22Rv1 (cell line): Measurements from ENCODE around the gene TNRC6B.

Experiments
- H3K27ac ChIP-seq: fragments of 450-650 bp; 2 replicates; pipeline ENCODE4 v1.5.1; 2017
- ZFX ChIP-seq: fragments of 450-650 bp; IDR thresholded peaks from 2 replicates; pipeline ENCODE4 v1.6.1; 2017; ENCODE audit warnings: antibody characterized with exemption, borderline replicate concordance
- TF ChIP-seq, protein P1 (sequence below): fragments of 450-650 bp; IDR thresholded peaks from 2 replicates; pipeline ENCODE4 v1.5.1; 2017; ENCODE audit warnings: mild to moderate bottlenecking

TNRC6B gene

DNA sequence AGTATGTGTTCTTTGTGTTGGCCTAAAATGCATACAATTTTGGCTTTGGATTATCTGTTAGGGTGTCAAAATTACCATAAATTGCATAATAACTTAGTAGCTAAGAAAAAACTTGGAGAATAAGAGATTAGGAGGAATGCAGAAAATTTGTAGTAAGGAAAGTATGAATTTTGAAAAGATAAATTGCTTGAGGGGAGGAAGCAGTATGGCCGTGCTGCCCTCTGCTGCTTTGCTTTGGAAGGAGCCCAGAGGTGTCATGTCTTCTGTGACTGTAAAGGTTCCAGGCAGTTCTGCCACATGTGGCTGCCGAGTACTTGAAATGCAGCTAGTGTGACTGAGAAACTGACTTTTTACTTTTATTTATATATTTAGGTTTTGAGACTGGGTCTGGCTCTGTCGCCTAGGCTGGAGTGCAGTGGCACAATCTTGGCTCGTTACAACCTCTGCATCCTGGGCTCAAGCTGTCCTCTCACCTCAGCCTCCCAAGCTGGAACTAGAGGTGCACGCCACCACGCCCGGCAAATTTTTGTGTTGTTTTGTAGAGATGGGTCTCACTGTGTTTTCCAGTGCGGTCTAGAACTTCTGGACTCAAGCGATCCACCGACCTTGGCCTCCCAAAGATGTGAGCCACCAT, 170.4 kb downstream of the TNRC6B start:
- no peak for TF ChIP-seq ZFX
- TF ChIP-seq, protein P1, sequence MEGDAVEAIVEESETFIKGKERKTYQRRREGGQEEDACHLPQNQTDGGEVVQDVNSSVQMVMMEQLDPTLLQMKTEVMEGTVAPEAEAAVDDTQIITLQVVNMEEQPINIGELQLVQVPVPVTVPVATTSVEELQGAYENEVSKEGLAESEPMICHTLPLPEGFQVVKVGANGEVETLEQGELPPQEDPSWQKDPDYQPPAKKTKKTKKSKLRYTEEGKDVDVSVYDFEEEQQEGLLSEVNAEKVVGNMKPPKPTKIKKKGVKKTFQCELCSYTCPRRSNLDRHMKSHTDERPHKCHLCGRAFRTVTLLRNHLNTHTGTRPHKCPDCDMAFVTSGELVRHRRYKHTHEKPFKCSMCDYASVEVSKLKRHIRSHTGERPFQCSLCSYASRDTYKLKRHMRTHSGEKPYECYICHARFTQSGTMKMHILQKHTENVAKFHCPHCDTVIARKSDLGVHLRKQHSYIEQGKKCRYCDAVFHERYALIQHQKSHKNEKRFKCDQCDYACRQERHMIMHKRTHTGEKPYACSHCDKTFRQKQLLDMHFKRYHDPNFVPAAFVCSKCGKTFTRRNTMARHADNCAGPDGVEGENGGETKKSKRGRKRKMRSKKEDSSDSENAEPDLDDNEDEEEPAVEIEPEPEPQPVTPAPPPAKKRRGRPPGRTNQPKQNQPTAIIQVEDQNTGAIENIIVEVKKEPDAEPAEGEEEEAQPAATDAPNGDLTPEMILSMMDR, result peak; percentile 89
- H3K27ac ChIP-seq, result peak overlapping the region; percentile 91

DNA sequence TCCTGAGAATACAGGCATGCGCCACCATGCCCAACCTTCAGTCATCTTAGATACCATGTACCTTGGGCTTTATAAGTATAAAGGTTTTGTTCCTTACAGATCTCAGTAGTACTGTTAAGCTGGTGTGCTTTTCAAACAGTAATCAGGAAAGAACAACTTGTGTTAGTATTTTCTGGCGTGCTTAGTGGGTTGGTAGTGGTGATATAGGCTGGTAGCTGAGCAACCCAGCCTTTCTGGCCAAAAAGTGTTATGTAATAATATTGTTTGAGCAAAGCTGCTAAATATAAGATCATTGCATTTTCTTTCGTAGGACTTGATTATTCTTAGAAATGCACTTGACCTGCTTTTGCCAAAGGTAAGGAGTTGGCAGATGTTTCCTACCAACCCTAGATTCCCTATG, 175.0 kb downstream of the TNRC6B start:
- no peak overlapping the region for H3K27ac ChIP-seq
- no peak for TF ChIP-seq ZFX
- TF ChIP-seq, protein P1, result no peak

- H3K27ac ChIP-seq, result no peak overlapping the region
- TF ChIP-seq ZFX, result no peak
- TF ChIP-seq, protein P1, result no peak
These were observed 183.4 kb downstream of the TNRC6B start for GRCh38 chr22:40361100-40361499.

DNA sequence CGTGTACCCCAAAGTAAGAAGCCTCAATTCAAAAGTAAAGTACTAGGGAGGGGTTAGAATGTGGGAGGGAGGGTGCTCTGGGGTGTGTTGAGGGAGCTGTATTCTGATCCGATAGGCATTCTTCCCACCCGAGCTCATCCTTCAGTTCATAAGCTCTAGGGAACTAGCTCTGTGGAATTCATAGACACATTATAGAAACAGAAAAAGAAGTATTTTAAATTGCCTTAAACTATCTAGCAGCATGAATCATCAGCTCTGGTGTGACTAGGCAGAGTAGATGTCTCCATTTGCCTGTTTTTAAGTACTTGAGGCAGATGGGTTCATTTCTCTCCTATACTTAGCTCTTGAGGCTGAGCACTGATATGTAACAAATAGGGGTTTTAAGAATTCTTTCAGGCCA, 185.3 kb downstream of the TNRC6B start:
- no peak overlapping the region for H3K27ac ChIP-seq
- TF ChIP-seq ZFX, result no peak
- TF ChIP-seq, protein P1, result no peak

- H3K27ac ChIP-seq, result no peak overlapping the region
- TF ChIP-seq, protein P1, result no peak
- no peak for TF ChIP-seq ZFX
These were observed 186.7 kb downstream of the TNRC6B start for GRCh38 chr22:40364431-40364830.

DNA sequence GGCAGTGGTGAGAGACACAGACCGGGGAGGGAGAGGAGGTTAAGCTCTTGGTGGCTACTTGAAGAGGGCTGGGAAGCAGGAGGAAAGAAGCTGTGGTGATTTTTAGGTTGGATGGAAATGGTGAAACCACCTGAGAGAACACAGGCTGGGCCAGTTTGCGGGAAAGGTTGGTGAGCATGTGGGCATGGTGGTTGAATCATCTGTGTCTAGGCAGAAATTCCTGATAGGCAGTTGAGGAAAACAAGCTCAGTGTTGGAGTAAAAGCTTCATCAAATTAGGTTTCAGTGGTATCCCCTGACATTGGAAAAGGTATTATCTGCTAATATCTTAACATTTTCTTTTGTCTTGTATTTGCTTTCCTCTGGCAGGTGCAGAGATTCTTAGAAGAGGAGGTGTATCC, 188.3 kb downstream of the TNRC6B start:
- TF ChIP-seq ZFX, result no peak
- TF ChIP-seq, protein P1, result no peak

GRCh38 chr22:40367342-40367741, 189.6 kb downstream of the TNRC6B start:
- H3K27ac ChIP-seq, result no peak overlapping the region

More for the DNA sequence above, 188.3 kb downstream of the TNRC6B start:
- no peak overlapping the region for H3K27ac ChIP-seq

More at GRCh38 chr22:40367342-40367741, 189.6 kb downstream of the TNRC6B start:
- TF ChIP-seq ZFX, result no peak
- TF ChIP-seq, protein P1, result no peak
